ENCODE results near the gene ROPN1.

Gene ROPN1

GRCh38 chr3:123941121-123941520 lies 50.8 kb downstream of the ROPN1 start:
- no peak overlapping the region for H3K4me3 ChIP-seq (ENCODE audit: low read length)
- no peaks in the 10 kb centered on the region for H3K4me1 ChIP-seq (ENCODE audit: control insufficient read depth, low read length)
- H3K9me2 ChIP-seq (replicated peaks; ENCODE audit: control insufficient read depth, low read length), result no peaks in the 10 kb centered on the region
- H3K27me3 ChIP-seq (ENCODE audit: control insufficient read depth, low read length), result no peaks in the 10 kb centered on the region
- H4K20me1 ChIP-seq (ENCODE audit: control insufficient read depth, insufficient read depth, low read depth, low read length), result no peaks in the 10 kb centered on the region
- H3K9me3 ChIP-seq (ENCODE audit: control insufficient read depth, insufficient read depth, low read length), result no peaks in the 10 kb centered on the region
- H3K27ac ChIP-seq (ENCODE audit: low read depth, low read length), result no peak overlapping the region
- H3K79me2 ChIP-seq (ENCODE audit: control insufficient read depth, low read length), result no peaks in the 10 kb centered on the region
- no peak for TF ChIP-seq EZH2phosphoT487 (IDR thresholded peaks at IDR 0.05; ENCODE audit: borderline replicate concordance, low read length)
- TF ChIP-seq, protein P1, sequence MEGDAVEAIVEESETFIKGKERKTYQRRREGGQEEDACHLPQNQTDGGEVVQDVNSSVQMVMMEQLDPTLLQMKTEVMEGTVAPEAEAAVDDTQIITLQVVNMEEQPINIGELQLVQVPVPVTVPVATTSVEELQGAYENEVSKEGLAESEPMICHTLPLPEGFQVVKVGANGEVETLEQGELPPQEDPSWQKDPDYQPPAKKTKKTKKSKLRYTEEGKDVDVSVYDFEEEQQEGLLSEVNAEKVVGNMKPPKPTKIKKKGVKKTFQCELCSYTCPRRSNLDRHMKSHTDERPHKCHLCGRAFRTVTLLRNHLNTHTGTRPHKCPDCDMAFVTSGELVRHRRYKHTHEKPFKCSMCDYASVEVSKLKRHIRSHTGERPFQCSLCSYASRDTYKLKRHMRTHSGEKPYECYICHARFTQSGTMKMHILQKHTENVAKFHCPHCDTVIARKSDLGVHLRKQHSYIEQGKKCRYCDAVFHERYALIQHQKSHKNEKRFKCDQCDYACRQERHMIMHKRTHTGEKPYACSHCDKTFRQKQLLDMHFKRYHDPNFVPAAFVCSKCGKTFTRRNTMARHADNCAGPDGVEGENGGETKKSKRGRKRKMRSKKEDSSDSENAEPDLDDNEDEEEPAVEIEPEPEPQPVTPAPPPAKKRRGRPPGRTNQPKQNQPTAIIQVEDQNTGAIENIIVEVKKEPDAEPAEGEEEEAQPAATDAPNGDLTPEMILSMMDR (IDR thresholded peaks at IDR 0.05; ENCODE audit: low read depth, low read length, poor library complexity, severe bottlenecking), result no peak
- H3K36me3 ChIP-seq (ENCODE audit: control insufficient read depth, low read length), result peaks cover 48% of the 10 kb centered on the region
- no peaks in the 10 kb centered on the region for H3F3A ChIP-seq (ENCODE audit: control insufficient read depth, insufficient read depth)
- H3K4me2 ChIP-seq (ENCODE audit: low read length), result no peak overlapping the region

DNA sequence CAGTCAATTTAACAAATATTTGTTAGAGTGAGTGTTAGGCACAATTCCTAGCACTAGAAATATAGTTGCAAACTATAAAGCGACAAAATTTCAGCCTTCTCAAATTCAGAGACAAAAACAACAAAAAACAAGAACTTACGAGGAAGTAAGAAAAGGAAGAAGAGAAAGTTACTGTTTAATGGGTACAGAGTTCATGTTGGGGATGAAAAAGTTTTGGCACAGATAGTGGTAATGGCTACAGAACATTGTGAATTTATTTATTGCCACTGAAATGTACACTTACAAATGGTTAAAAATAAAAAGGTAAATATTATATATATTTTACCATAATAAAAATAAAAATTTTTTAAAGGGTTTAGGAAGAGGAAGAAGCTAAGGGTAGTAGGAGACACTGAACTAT lies 52.2 kb downstream of the ROPN1 start:
- H3K4me2 ChIP-seq (ENCODE audit: low read length), result no peak overlapping the region
- no peaks in the 10 kb centered on the region for H3K4me1 ChIP-seq (ENCODE audit: control insufficient read depth, low read length)
- H3K4me3 ChIP-seq (ENCODE audit: low read length), result no peak overlapping the region
- H3K9me2 ChIP-seq (replicated peaks; ENCODE audit: control insufficient read depth, low read length), result no peaks in the 10 kb centered on the region
- H3K27me3 ChIP-seq (ENCODE audit: control insufficient read depth, low read length), result no peaks in the 10 kb centered on the region
- TF ChIP-seq, protein P1 (IDR thresholded peaks at IDR 0.05; ENCODE audit: low read depth, low read length, poor library complexity, severe bottlenecking), result no peak
- no peak for TF ChIP-seq EZH2phosphoT487 (IDR thresholded peaks at IDR 0.05; ENCODE audit: borderline replicate concordance, low read length)
- H3K27ac ChIP-seq (ENCODE audit: low read depth, low read length), result no peak overlapping the region
- no peaks in the 10 kb centered on the region for H3K9me3 ChIP-seq (ENCODE audit: control insufficient read depth, insufficient read depth, low read length)
- H4K20me1 ChIP-seq (ENCODE audit: control insufficient read depth, insufficient read depth, low read depth, low read length), result no peaks in the 10 kb centered on the region
- H3K79me2 ChIP-seq (ENCODE audit: control insufficient read depth, low read length), result no peaks in the 10 kb centered on the region
- H3F3A ChIP-seq (ENCODE audit: control insufficient read depth, insufficient read depth), result no peaks in the 10 kb centered on the region
- peaks cover 43% of the 10 kb centered on the region for H3K36me3 ChIP-seq (ENCODE audit: control insufficient read depth, low read length)

- H4K20me1 ChIP-seq (ENCODE audit: control insufficient read depth, insufficient read depth, low read depth, low read length), result no peaks in the 10 kb centered on the region
- no peaks in the 10 kb centered on the region for H3K9me2 ChIP-seq (replicated peaks; ENCODE audit: control insufficient read depth, low read length)
- TF ChIP-seq, protein P1 (IDR thresholded peaks at IDR 0.05; ENCODE audit: low read depth, low read length, poor library complexity, severe bottlenecking), result no peak
- TF ChIP-seq EZH2phosphoT487 (IDR thresholded peaks at IDR 0.05; ENCODE audit: borderline replicate concordance, low read length), result no peak
- H3K27me3 ChIP-seq (ENCODE audit: control insufficient read depth, low read length), result no peaks in the 10 kb centered on the region
- no peaks in the 10 kb centered on the region for H3F3A ChIP-seq (ENCODE audit: control insufficient read depth, insufficient read depth)
- no peak overlapping the region for H3K27ac ChIP-seq (ENCODE audit: low read depth, low read length)
- no peaks in the 10 kb centered on the region for H3K4me1 ChIP-seq (ENCODE audit: control insufficient read depth, low read length)
- no peaks in the 10 kb centered on the region for H3K79me2 ChIP-seq (ENCODE audit: control insufficient read depth, low read length)
- no peak overlapping the region for H3K4me2 ChIP-seq (ENCODE audit: low read length)
- H3K36me3 ChIP-seq (ENCODE audit: control insufficient read depth, low read length), result peaks cover 38% of the 10 kb centered on the region
- no peaks in the 10 kb centered on the region for H3K9me3 ChIP-seq (ENCODE audit: control insufficient read depth, insufficient read depth, low read length)
- no peak overlapping the region for H3K4me3 ChIP-seq (ENCODE audit: low read length)
Observed at GRCh38 chr3:123936400-123936799, 55.5 kb downstream of the ROPN1 start.

DNA sequence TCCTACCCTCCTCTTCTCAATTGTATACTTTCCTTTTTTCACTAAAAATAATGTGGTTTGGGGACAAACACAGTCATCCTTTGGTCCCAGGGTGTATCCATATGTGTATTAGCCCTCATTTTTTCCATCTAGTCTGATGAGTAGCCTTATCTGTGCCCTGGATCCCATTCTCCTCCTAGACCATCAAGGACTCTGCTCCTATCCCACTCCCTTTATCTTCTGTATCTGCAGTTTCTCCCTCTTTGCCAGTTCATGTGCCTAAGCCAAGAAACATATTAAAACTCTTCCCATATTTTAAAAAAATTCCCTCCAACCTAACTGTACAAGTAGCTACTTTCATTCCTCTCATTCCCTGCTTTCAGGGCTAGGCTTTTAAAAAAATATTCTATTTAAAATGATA lies 56.1 kb downstream of the ROPN1 start:
- TF ChIP-seq, protein P1 (IDR thresholded peaks at IDR 0.05; ENCODE audit: low read depth, low read length, poor library complexity, severe bottlenecking), result no peak
- TF ChIP-seq EZH2phosphoT487 (IDR thresholded peaks at IDR 0.05; ENCODE audit: borderline replicate concordance, low read length), result no peak
- no peaks in the 10 kb centered on the region for H3K79me2 ChIP-seq (ENCODE audit: control insufficient read depth, low read length)
- H3K4me1 ChIP-seq (ENCODE audit: control insufficient read depth, low read length), result no peaks in the 10 kb centered on the region
- peaks cover 39% of the 10 kb centered on the region for H3K36me3 ChIP-seq (ENCODE audit: control insufficient read depth, low read length)
- H3K4me3 ChIP-seq (ENCODE audit: low read length), result no peak overlapping the region
- no peaks in the 10 kb centered on the region for H3K9me2 ChIP-seq (replicated peaks; ENCODE audit: control insufficient read depth, low read length)
- no peaks in the 10 kb centered on the region for H3K27me3 ChIP-seq (ENCODE audit: control insufficient read depth, low read length)
- H3K4me2 ChIP-seq (ENCODE audit: low read length), result no peak overlapping the region
- H4K20me1 ChIP-seq (ENCODE audit: control insufficient read depth, insufficient read depth, low read depth, low read length), result no peaks in the 10 kb centered on the region
- H3K9me3 ChIP-seq (ENCODE audit: control insufficient read depth, insufficient read depth, low read length), result no peaks in the 10 kb centered on the region
- peaks cover 3% of the 10 kb centered on the region; the same call in 1 of the 2 replicates for H3F3A ChIP-seq (ENCODE audit: control insufficient read depth, insufficient read depth)
- no peak overlapping the region for H3K27ac ChIP-seq (ENCODE audit: low read depth, low read length)
